Measurements from ENCODE around the gene ASPDH. TPM values are rescaled to one million over a fixed set of nuclear protein-coding genes. Genes with fewer than 3 reads are reported as not detected.
"Not testable (repeated sequence)": the region's sequence is repeated elsewhere in the genome, so short reads cannot be mapped to it uniquely, and the experiment has no call there.

The ASPDH gene
- total and polyA plus RNA-seq, 2 donors (not counting 3 experiments of a cell fraction or from before 2014, with no cell fraction given) = not detected

- Histone ChIP-seq H3K4me3 (replicated peaks in 1 of 3; ENCODE audit: insufficient read depth in 1 of 3, low read depth in 1 of 3, low read length in 3 of 3) (no peak overlapping the region), H3K79me2 (ENCODE audit: control insufficient read depth, insufficient read depth, low read length) (no peaks in the 10 kb centered on the region), H3K9me1 (replicated peaks; ENCODE audit: control insufficient read depth, extremely low read depth, insufficient read depth, low read length) (no peaks in the 10 kb centered on the region), H3K36me3 (ENCODE audit: control insufficient read depth in 2 of 2, extremely low read depth in 1 of 2, insufficient read depth in 2 of 2, low read length in 2 of 2) (no peaks in the 10 kb centered on the region), H3K27me3 (ENCODE audit: control insufficient read depth in 2 of 2, insufficient read depth in 2 of 2, low read length in 2 of 2) (peaks cover 0 to 2% of the 10 kb centered on the region in 2 experiments), H3K4me1 (ENCODE audit: control insufficient read depth, extremely low read depth, insufficient read depth, low read length) (no peaks in the 10 kb centered on the region), H3K4me2 (ENCODE audit: insufficient read depth, low read length) (no peak overlapping the region), H4K20me1 (replicated peaks; ENCODE audit: control insufficient read depth, extremely low read depth, insufficient read depth, low read length) (no peaks in the 10 kb centered on the region), H3K27ac (ENCODE audit: insufficient read depth, low read depth, low read length) (no peak overlapping the region), H3K9me3 (replicated peaks; ENCODE audit: control insufficient read depth, insufficient read depth, low read length) (no peaks in the 10 kb centered on the region), H2AFZ (ENCODE audit: low read depth, low read length) (no peak overlapping the region), H3K9ac (replicated peaks; ENCODE audit: extremely low read depth, insufficient read depth, low read length) (no peak overlapping the region)
- no TSS peak for BruUV-seq (replicated peaks)
- dilution Hi-C loops (cut with MboI; ENCODE audit: extremely low pct_ligation_motif_present, low sequenced_read_pairs) (no loop called here), intact Hi-C loops (cut with micrococcal nuclease) (no loop called here)
- TF ChIP-seq CTCF (IDR thresholded peaks at IDR 0.05; ENCODE audit: extremely low read depth in 1 of 2, insufficient read depth in 1 of 2, low read depth in 1 of 2, low read length in 2 of 2) (no peak), GATA2 (IDR thresholded peaks at IDR 0.05; ENCODE audit: insufficient read depth, insufficient read length, low read depth, low read length) (no peak), POLR2AphosphoS5 (IDR thresholded peaks at IDR 0.05; ENCODE audit: insufficient read depth, low read depth, low read length) (no peak), EZH2 (IDR thresholded peaks at IDR 0.05; ENCODE audit: borderline replicate concordance, low read depth, low read length, severe bottlenecking) (no peak), MYC (IDR thresholded peaks at IDR 0.05; ENCODE audit: low read depth, low read length) (no peak), FOS (IDR thresholded peaks at IDR 0.05; ENCODE audit: borderline replicate concordance, insufficient read depth, low read length) (no peak), POLR2A (IDR thresholded peaks at IDR 0.05; ENCODE audit: low read depth, low read length) (no peak), MAX (IDR thresholded peaks at IDR 0.05; ENCODE audit: insufficient read depth, insufficient read length) (no peak), JUN (IDR thresholded peaks at IDR 0.05; ENCODE audit: borderline replicate concordance, insufficient read depth, insufficient read length, low read depth) (no peak)
- no peak for FAIRE-seq
- ChIA-PET POLR2A (no interaction called here), CTCF (no interaction called here)
- no peak for DNase-seq (ENCODE audit: low read depth, low spot score)
Measured at GRCh38 chr19:50531171-50531612, 17.5 kb upstream of the ASPDH start.

- CTCF ChIA-PET = interaction anchor here (0.6 to 1.7 kb wide), 3 partner anchors 10 to 387 kb away, joined by 3 to 13 read pairs (median 3); no protein-coding TSS in a partner anchor
- H3K27ac ChIP-seq (ENCODE audit: insufficient read depth, low read depth, low read length); H3K4me1 ChIP-seq (ENCODE audit: control insufficient read depth, extremely low read depth, insufficient read depth, low read length); dilution Hi-C loops (cut with MboI; ENCODE audit: extremely low pct_ligation_motif_present, low sequenced_read_pairs); H3K4me3 ChIP-seq (replicated peaks in 1 of 3; ENCODE audit: insufficient read depth in 1 of 3, low read depth in 1 of 3, low read length in 3 of 3); H4K20me1 ChIP-seq (replicated peaks; ENCODE audit: control insufficient read depth, extremely low read depth, insufficient read depth, low read length); H3K9me1 ChIP-seq (replicated peaks; ENCODE audit: control insufficient read depth, extremely low read depth, insufficient read depth, low read length); DNase-seq (ENCODE audit: low read depth, low spot score); H3K4me2 ChIP-seq (ENCODE audit: insufficient read depth, low read length); H2AFZ ChIP-seq (ENCODE audit: low read depth, low read length); intact Hi-C loops (cut with micrococcal nuclease); H3K9me3 ChIP-seq (replicated peaks; ENCODE audit: control insufficient read depth, insufficient read depth, low read length); H3K79me2 ChIP-seq (ENCODE audit: control insufficient read depth, insufficient read depth, low read length); POLR2A ChIA-PET; H3K36me3 ChIP-seq (ENCODE audit: control insufficient read depth in 2 of 2, extremely low read depth in 1 of 2, insufficient read depth in 2 of 2, low read length in 2 of 2); H3K9ac ChIP-seq (replicated peaks; ENCODE audit: extremely low read depth, insufficient read depth, low read length); H3K27me3 ChIP-seq (ENCODE audit: control insufficient read depth in 2 of 2, insufficient read depth in 2 of 2, low read length in 2 of 2); FAIRE-seq; BruUV-seq (replicated peaks): not testable (repeated sequence)
Measured at GRCh38 chr19:50528052-50528451, 14.3 kb upstream of the ASPDH start.

Data from endothelial cell of umbilical vein (primary cell).